Activated naive CD4-positive, alpha-beta T cell treated with anti-CD3 and anti-CD28 coated beads, Interleukin-2, amount 50 U/mL, for 72 hours (primary cell): ENCODE data around the gene NAV2. TPM values are rescaled to one million over a fixed set of nuclear protein-coding genes. Genes with fewer than 3 reads are reported as not detected.
"Not testable (repeated sequence)": the region's sequence is repeated elsewhere in the genome, so short reads cannot be mapped to it uniquely, and the experiment has no call there.

ENCODE experiments used
- ATAC-seq, 2 donors: fragments of 150-1000 bp; cut with Tn5 transposase; 2 replicates each; pipeline ENCODE4 v1.10.0; 2021; ENCODE audit warnings: mild to moderate bottlenecking in 2 of 2, moderate library complexity in 2 of 2
- DNase-seq, 2 donors: peaks; one replicate each; pipeline ENCODE4 v3.0.0; 2021 to 2022; ENCODE audit warnings: low spot score in 2 of 2
- H3K27ac Mint-ChIP-seq, 2 donors: one replicate each; pipeline ENCODE4 v1.8.0; 2022; ENCODE audit warnings: mild to moderate bottlenecking in 2 of 2, mixed read lengths in 2 of 2
- H3K36me3 Mint-ChIP-seq, 2 donors: one replicate each; pipeline ENCODE4 v1.8.0; 2022; ENCODE audit warnings: mixed read lengths in 2 of 2
- H3K9me3 Mint-ChIP-seq, 2 donors: one replicate each; pipeline ENCODE4 v1.8.0; 2022; ENCODE audit warnings: mixed read lengths in 2 of 2
- total RNA-seq, 2 donors: library from RNA; stranded (reverse); gene quantifications; one replicate each; pipeline ENCODE4 v1.2.3, GENCODE V29; 2022

The NAV2 gene
- total RNA-seq, 2 donors from 2014 or later = 0.27 to 0.88 TPM

- ATAC-seq (peak; percentile 83 to 85), DNase-seq (peak; percentile 76 to 79)
These were observed 415.3 kb downstream of the NAV2 start for GRCh38 chr11:20127671-20128527.

GRCh38 chr11:20128528-20128825 lies 415.8 kb downstream of the NAV2 start:
- ATAC-seq, H3K27ac Mint-ChIP-seq, H3K9me3 Mint-ChIP-seq, H3K36me3 Mint-ChIP-seq, DNase-seq: not testable (repeated sequence)

More at GRCh38 chr11:20127671-20128527, 415.3 kb downstream of the NAV2 start:
- Mint-ChIP-seq H3K27ac (no peak overlapping the region), H3K9me3 (no peaks in the 10 kb centered on the region), H3K36me3 (no peaks in the 10 kb centered on the region)

GRCh38 chr11:20129665-20130064 lies 417.0 kb downstream of the NAV2 start:
- no peak for DNase-seq
- no peak overlapping the region for H3K27ac Mint-ChIP-seq
- H3K36me3 Mint-ChIP-seq = no peaks in the 10 kb centered on the region
- H3K9me3 Mint-ChIP-seq = no peaks in the 10 kb centered on the region
- ATAC-seq = no peak

- no peaks in the 10 kb centered on the region for H3K36me3 Mint-ChIP-seq
- no peak overlapping the region for H3K27ac Mint-ChIP-seq
- peak in 1 of 2 donors; percentile 48 for DNase-seq
- H3K9me3 Mint-ChIP-seq = no peaks in the 10 kb centered on the region
- peak; percentile 65 to 71 for ATAC-seq
These were observed 419.4 kb downstream of the NAV2 start for GRCh38 chr11:20131788-20132666.

GRCh38 chr11:20132667-20133039 lies 420.0 kb downstream of the NAV2 start:
- DNase-seq = no peak
- Mint-ChIP-seq H3K36me3 (no peaks in the 10 kb centered on the region), H3K9me3 (no peaks in the 10 kb centered on the region), H3K27ac (no peak overlapping the region)
- ATAC-seq = no peak

GRCh38 chr11:20134991-20135736 lies 422.5 kb downstream of the NAV2 start:
- no peaks in the 10 kb centered on the region for H3K36me3 Mint-ChIP-seq
- no peak for ATAC-seq
- no peak for DNase-seq
- H3K27ac Mint-ChIP-seq = no peak overlapping the region
- no peaks in the 10 kb centered on the region for H3K9me3 Mint-ChIP-seq

- DNase-seq = no peak
- Mint-ChIP-seq H3K27ac (no peak overlapping the region), H3K36me3 (peaks cover 0 to 11% of the 10 kb centered on the region in 2 donors), H3K9me3 (no peaks in the 10 kb centered on the region)
- no peak for ATAC-seq
These were observed 425.0 kb downstream of the NAV2 start for GRCh38 chr11:20137637-20138036.

GRCh38 chr11:20138707-20139106 lies 426.1 kb downstream of the NAV2 start:
- no peak overlapping the region for H3K27ac Mint-ChIP-seq
- H3K36me3 Mint-ChIP-seq = peaks cover 0 to 11% of the 10 kb centered on the region in 2 donors
- no peaks in the 10 kb centered on the region for H3K9me3 Mint-ChIP-seq
- DNase-seq = no peak
- no peak for ATAC-seq

GRCh38 chr11:20154381-20154780 lies 441.7 kb downstream of the NAV2 start:
- ATAC-seq (no peak), DNase-seq (no peak)
- Mint-ChIP-seq H3K27ac (no peak overlapping the region), H3K36me3 (peaks cover 12 to 20% of the 10 kb centered on the region in 2 donors), H3K9me3 (peaks cover 0 to 5% of the 10 kb centered on the region in 2 donors)

GRCh38 chr11:20155683-20156279 lies 443.1 kb downstream of the NAV2 start:
- Mint-ChIP-seq H3K36me3 (peaks cover 12 to 25% of the 10 kb centered on the region in 2 donors), H3K9me3 (peaks cover 0 to 5% of the 10 kb centered on the region in 2 donors), H3K27ac (no peak overlapping the region)
- no peak for DNase-seq
- no peak for ATAC-seq

GRCh38 chr11:20156280-20156875 lies 443.7 kb downstream of the NAV2 start:
- peaks cover 0 to 9% of the 10 kb centered on the region in 2 donors for H3K9me3 Mint-ChIP-seq
- ATAC-seq = peak; percentile 81 to 87
- H3K36me3 Mint-ChIP-seq = peaks cover 12 to 31% of the 10 kb centered on the region in 2 donors
- H3K27ac Mint-ChIP-seq = no peak overlapping the region
- DNase-seq = peak; percentile 34 to 65

- ATAC-seq (peak; percentile 60 to 81), DNase-seq (peak in 1 of 2 donors; percentile 32)
- Mint-ChIP-seq H3K9me3 (peaks cover 0 to 9% of the 10 kb centered on the region in 2 donors), H3K27ac (no peak overlapping the region), H3K36me3 (peaks cover 12 to 36% of the 10 kb centered on the region in 2 donors)
These were observed 444.4 kb downstream of the NAV2 start for GRCh38 chr11:20156876-20157613.

GRCh38 chr11:20157728-20158127 lies 445.1 kb downstream of the NAV2 start:
- DNase-seq (no peak), ATAC-seq (no peak)
- Mint-ChIP-seq H3K27ac (no peak overlapping the region), H3K36me3 (peaks cover 12 to 38% of the 10 kb centered on the region in 2 donors), H3K9me3 (peaks cover 0 to 9% of the 10 kb centered on the region in 2 donors)

GRCh38 chr11:20158597-20159257 lies 446.1 kb downstream of the NAV2 start:
- DNase-seq (peak in 1 of 2 donors; percentile 15), ATAC-seq (no peak)
- Mint-ChIP-seq H3K9me3 (peaks cover 0 to 9% of the 10 kb centered on the region in 2 donors), H3K36me3 (peaks cover 12 to 46% of the 10 kb centered on the region in 2 donors), H3K27ac (peak overlapping the region in 1 of 2 donors; percentile 86)
